ENCODE results near the gene SIAE.

Gene SIAE

DNA sequence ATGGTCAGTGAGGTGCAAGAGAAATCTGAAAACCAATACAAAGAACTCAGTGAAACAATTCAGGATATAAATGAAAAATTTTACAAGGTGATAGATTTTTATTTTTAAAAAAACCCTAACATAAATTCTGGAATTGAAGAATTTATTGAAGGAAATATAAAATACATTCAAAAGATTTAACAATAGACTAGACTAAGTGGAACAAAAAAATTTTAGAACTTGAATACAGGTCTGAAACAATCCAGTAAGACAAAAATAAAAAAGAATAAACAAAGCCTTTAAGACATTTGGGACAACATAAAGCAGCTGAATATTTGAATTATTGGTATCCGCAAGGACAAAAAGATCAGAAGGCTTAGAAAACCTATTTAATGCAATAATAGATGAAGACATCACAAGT is 8.9 kb upstream of the SIAE start:
- no peak overlapping the region for H2AFZ ChIP-seq (ENCODE audit: low read length)
- TF ChIP-seq EZH2phosphoT487 (IDR thresholded peaks at IDR 0.05; ENCODE audit: borderline replicate concordance) (no peak), CTCF (conservative IDR thresholded peaks at IDR 0.05; ENCODE audit: low read length) (no peak)
- no peaks in the 10 kb centered on the region for H4K20me1 ChIP-seq (ENCODE audit: insufficient read depth, low read length, poor library complexity, severe bottlenecking)
- no peak overlapping the region for H3K4me2 ChIP-seq (ENCODE audit: low read depth, low read length, poor library complexity, severe bottlenecking)
- no peaks in the 10 kb centered on the region for H3K79me2 ChIP-seq (ENCODE audit: insufficient read depth, low read length)
- no peak overlapping the region for H3K9ac ChIP-seq (ENCODE audit: low read depth, low read length, poor library complexity, severe bottlenecking)
- no peaks in the 10 kb centered on the region for H3K9me2 ChIP-seq (replicated peaks; ENCODE audit: low read depth, low read length)
- no peak overlapping the region for H3K4me3 ChIP-seq (ENCODE audit: low read length, poor library complexity, severe bottlenecking)
- H3F3A ChIP-seq (ENCODE audit: low read depth), result no peaks in the 10 kb centered on the region
- H3K27me3 ChIP-seq (ENCODE audit: insufficient read depth, low read length, poor library complexity, severe bottlenecking), result no peaks in the 10 kb centered on the region
- no peaks in the 10 kb centered on the region for H3K4me1 ChIP-seq (ENCODE audit: insufficient read depth, low read length, poor library complexity, severe bottlenecking)
- peaks cover 10% of the 10 kb centered on the region for H3K9me3 ChIP-seq (ENCODE audit: insufficient read depth, low read depth, low read length)
- no peaks in the 10 kb centered on the region for H3K36me3 ChIP-seq (ENCODE audit: insufficient read depth, low read length)

- no peak overlapping the region for H3K4me3 ChIP-seq (ENCODE audit: low read length, poor library complexity, severe bottlenecking)
- TF ChIP-seq CTCF (conservative IDR thresholded peaks at IDR 0.05; ENCODE audit: low read length) (no peak), EZH2phosphoT487 (IDR thresholded peaks at IDR 0.05; ENCODE audit: borderline replicate concordance) (no peak)
- H3K9me3 ChIP-seq (ENCODE audit: insufficient read depth, low read depth, low read length), result peaks cover 10% of the 10 kb centered on the region
- H3K36me3 ChIP-seq (ENCODE audit: insufficient read depth, low read length), result no peaks in the 10 kb centered on the region
- no peaks in the 10 kb centered on the region for H3K4me1 ChIP-seq (ENCODE audit: insufficient read depth, low read length, poor library complexity, severe bottlenecking)
- H2AFZ ChIP-seq (ENCODE audit: low read length), result no peak overlapping the region
- H3F3A ChIP-seq (ENCODE audit: low read depth), result no peaks in the 10 kb centered on the region
- H3K27me3 ChIP-seq (ENCODE audit: insufficient read depth, low read length, poor library complexity, severe bottlenecking), result no peaks in the 10 kb centered on the region
- no peaks in the 10 kb centered on the region for H4K20me1 ChIP-seq (ENCODE audit: insufficient read depth, low read length, poor library complexity, severe bottlenecking)
- H3K9ac ChIP-seq (ENCODE audit: low read depth, low read length, poor library complexity, severe bottlenecking), result no peak overlapping the region
- H3K79me2 ChIP-seq (ENCODE audit: insufficient read depth, low read length), result no peaks in the 10 kb centered on the region
- no peak overlapping the region for H3K4me2 ChIP-seq (ENCODE audit: low read depth, low read length, poor library complexity, severe bottlenecking)
- H3K9me2 ChIP-seq (replicated peaks; ENCODE audit: low read depth, low read length), result no peaks in the 10 kb centered on the region
These were observed 7.9 kb upstream of the SIAE start for GRCh38 chr11:124681421-124681820.

DNA sequence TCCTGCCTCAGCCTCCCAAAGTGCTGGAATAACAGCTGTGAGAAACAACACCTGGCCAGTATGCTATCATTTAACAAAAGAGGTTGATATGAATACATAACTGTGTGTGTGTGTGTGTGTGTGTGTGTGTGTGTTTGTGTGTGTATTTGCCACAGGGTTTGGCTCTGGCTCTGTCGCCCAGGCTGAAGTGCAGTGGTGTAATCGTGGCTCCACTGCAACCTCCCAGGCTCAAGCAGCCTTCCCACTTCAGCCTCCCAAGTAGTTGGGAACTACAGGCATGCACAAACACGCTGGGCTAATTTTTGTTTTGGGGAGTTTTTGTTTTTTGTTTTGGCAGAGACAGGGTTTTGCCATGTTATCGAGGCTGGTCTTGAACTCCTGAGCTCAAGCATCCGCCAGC is 4.9 kb upstream of the SIAE start:
- no peak overlapping the region for H3K4me3 ChIP-seq (ENCODE audit: low read length, poor library complexity, severe bottlenecking)
- no peak for TF ChIP-seq CTCF (conservative IDR thresholded peaks at IDR 0.05; ENCODE audit: low read length)
- no peak for TF ChIP-seq EZH2phosphoT487 (IDR thresholded peaks at IDR 0.05; ENCODE audit: borderline replicate concordance)
- no peaks in the 10 kb centered on the region for H3K27me3 ChIP-seq (ENCODE audit: insufficient read depth, low read length, poor library complexity, severe bottlenecking)
- no peaks in the 10 kb centered on the region for H4K20me1 ChIP-seq (ENCODE audit: insufficient read depth, low read length, poor library complexity, severe bottlenecking)
- H2AFZ ChIP-seq (ENCODE audit: low read length), result no peak overlapping the region
- no peaks in the 10 kb centered on the region for H3K4me1 ChIP-seq (ENCODE audit: insufficient read depth, low read length, poor library complexity, severe bottlenecking)
- no peak overlapping the region for H3K9ac ChIP-seq (ENCODE audit: low read depth, low read length, poor library complexity, severe bottlenecking)
- no peaks in the 10 kb centered on the region for H3K79me2 ChIP-seq (ENCODE audit: insufficient read depth, low read length)
- no peak overlapping the region for H3K4me2 ChIP-seq (ENCODE audit: low read depth, low read length, poor library complexity, severe bottlenecking)
- peaks cover 10% of the 10 kb centered on the region; the same call in 1 of the 2 replicates for H3K9me3 ChIP-seq (ENCODE audit: insufficient read depth, low read depth, low read length)
- no peaks in the 10 kb centered on the region for H3F3A ChIP-seq (ENCODE audit: low read depth)
- H3K9me2 ChIP-seq (replicated peaks; ENCODE audit: low read depth, low read length), result no peaks in the 10 kb centered on the region
- H3K36me3 ChIP-seq (ENCODE audit: insufficient read depth, low read length), result no peaks in the 10 kb centered on the region
